Retinal pigment epithelial cell (primary cell): ENCODE data around the gene FAM170B.

Experiments used
- DNase-seq: peaks from one replicate; pipeline ENCODE4 v3.0.0-alpha.2; 2010; ENCODE audit warnings: low read depth
- H3K4me3 ChIP-seq: 2 replicates; pipeline ENCODE4 v1.5.1; 2011; ENCODE audit warnings: mild to moderate bottlenecking, low read length, control low read depth, moderate library complexity
- TF ChIP-seq, protein P1 (sequence below): conservative IDR thresholded peaks from 2 replicates; pipeline ENCODE4 v1.5.1; 2011; ENCODE audit warnings: low read depth, low read length, control low read depth, inconsistent platforms

Gene FAM170B

DNA sequence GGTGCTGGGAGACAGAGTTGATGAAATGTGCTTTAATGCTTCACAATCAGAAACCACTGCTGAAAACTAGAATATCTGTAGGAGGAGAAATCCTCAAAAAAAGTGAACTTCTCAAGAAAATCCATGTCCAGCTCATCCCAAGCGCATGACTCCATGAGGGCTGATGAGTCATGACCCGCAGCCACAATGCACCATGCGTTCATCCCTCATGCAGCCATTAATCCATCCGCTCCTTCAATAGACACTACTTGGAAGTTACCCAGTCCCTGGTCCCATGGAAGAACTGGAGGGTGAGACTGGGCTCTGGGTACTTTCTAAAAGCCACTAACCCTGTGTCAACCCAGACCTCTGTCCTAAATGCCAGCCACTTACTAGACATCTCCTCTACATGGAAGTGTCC lies 29.9 kb upstream of the FAM170B start:
- no peak for DNase-seq
- TF ChIP-seq, protein P1, sequence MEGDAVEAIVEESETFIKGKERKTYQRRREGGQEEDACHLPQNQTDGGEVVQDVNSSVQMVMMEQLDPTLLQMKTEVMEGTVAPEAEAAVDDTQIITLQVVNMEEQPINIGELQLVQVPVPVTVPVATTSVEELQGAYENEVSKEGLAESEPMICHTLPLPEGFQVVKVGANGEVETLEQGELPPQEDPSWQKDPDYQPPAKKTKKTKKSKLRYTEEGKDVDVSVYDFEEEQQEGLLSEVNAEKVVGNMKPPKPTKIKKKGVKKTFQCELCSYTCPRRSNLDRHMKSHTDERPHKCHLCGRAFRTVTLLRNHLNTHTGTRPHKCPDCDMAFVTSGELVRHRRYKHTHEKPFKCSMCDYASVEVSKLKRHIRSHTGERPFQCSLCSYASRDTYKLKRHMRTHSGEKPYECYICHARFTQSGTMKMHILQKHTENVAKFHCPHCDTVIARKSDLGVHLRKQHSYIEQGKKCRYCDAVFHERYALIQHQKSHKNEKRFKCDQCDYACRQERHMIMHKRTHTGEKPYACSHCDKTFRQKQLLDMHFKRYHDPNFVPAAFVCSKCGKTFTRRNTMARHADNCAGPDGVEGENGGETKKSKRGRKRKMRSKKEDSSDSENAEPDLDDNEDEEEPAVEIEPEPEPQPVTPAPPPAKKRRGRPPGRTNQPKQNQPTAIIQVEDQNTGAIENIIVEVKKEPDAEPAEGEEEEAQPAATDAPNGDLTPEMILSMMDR: no peak
- no peak overlapping the region for H3K4me3 ChIP-seq

DNA sequence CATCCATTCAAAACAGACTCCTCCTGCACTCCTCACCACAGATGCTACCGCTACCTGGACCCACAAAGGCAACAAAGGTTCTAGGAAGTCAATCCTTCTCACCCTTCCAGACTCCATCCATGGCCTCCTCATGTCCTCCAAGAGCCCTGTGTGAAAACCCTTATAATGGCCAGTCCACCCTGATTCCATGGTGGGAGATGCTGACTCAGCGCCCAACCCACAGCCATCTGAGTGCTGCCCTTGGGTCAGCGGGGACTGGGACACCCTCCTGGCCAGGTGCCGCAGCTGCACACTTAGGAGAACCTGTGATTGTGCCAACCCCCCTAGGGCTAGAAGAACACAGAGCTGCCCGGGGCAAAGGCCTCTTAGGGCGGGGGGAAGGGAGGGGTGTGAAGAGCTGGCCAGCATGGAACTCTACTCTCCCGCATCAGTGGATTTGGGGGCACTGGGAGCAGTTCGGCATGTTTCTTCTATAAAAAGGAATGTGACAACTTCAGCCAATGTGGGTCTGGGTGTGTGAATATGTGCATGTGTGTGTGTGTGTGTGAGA lies 29.0 kb upstream of the FAM170B start:
- DNase-seq: no peak
- TF ChIP-seq, protein P1: no peak
- H3K4me3 ChIP-seq: no peak overlapping the region

DNA sequence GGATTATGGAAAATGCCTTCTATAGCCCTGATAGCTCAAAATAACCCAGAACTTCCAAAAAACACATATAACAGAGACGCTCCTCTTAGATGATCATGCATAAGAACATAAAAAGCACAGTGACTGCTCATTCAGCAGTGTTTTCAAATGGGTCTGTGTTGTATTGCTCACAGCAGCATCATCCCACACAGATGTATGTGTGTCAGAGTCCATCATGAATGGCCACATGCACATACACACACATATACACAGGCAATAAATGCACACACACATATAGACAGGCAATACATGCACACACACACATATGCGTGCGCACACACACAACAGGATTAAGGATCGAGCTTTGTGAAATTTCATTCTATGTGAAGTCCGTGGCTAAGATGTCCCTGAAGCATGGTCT lies 28.2 kb upstream of the FAM170B start:
- DNase-seq: no peak
- no peak overlapping the region for H3K4me3 ChIP-seq
- TF ChIP-seq, protein P1: no peak

DNA sequence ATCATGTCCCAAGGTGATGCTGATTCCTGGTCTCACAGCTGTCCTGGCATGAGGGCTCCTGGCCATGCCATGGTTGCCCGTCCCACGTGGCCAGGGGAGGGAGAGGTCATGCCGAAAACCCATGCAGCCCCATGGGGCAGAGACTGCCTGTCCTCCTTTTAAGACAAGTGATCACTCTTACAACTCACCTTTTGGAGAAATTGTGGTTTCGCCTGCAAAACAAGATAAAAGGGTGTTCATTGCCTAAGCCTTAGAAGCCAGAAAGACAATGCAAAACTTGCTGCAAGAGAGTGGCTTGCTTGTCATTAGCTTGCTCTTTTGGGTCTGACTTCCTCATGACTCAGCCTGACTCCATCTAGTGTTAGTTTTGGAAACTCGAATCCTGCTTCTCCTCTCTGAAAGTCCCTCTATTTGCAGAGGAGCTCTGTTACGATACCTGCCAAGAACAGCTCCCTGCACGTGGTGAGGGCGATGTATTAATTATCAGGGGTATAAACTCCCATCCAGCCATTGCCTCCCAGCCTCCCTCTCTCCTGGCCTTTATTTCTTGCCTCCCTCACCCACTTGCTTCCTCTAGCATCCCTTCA lies 27.7 kb upstream of the FAM170B start:
- H3K4me3 ChIP-seq: no peak overlapping the region
- TF ChIP-seq, protein P1: peak; percentile 44
- no peak for DNase-seq

DNA sequence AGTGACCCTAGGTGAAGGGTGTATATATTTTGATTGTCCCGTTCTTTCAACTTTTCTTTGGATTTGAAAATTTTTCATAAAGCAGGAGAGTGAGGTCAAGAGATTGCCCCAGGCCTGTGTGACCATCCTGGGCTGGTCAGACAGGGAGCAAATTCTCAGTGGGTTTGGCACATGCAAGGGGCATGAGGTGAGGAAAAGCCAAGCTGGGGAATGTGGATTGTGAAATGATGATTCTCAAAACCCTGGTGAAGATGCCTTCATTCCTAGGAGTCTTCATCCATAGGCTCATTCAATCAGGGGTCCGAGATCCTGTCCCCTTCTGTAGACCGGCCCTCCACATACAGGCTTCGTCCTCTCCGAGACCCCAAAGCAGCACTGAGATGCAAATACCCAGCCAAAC lies 27.0 kb upstream of the FAM170B start:
- DNase-seq: no peak
- no peak overlapping the region for H3K4me3 ChIP-seq
- TF ChIP-seq, protein P1: no peak

DNA sequence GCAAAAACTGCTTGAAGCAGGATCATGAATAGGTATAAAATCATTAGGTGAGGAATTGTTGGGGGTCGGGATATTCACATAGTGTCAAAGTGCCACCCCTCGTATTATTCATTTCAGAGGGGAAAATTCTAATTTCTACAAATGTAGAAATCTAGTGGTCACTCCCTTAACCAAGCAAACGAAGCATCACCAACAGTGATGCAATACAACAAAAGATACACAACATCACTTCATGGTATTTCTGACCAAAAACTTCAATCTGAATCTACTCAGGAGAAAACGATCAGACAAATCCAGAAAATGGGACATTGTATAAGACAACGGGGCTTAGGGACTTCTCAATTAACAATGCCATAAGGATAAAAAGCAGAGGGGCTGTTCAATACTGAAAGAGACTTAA lies 26.3 kb upstream of the FAM170B start:
- no peak overlapping the region for H3K4me3 ChIP-seq
- TF ChIP-seq, protein P1: no peak
- DNase-seq: no peak

DNA sequence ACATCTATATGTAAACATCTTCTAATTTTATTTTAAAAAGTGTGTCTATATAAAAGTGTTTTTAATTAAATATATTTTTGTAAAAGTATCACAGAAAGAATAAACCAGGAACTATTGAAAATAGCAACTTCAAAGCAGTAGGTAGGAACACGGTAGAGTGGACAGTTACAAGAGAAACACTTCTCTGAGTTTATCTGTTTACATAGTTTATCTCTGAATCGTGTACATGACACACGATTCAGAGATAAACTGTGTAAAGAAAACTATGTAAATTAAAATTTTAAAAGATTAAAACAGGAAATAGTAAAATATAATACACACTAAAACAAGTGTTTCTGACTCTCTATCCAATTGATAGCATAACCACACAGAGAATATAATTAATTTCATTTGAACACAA lies 25.1 kb upstream of the FAM170B start:
- no peak overlapping the region for H3K4me3 ChIP-seq
- DNase-seq: no peak
- TF ChIP-seq, protein P1: no peak
